Testis (tissue), 2 donors: ENCODE data around the gene TRPM4.

Source experiments
- CTCF ChIP-seq, 3 experiments: fragments of 450-650 bp in 2 of 3; fragments of 200-600 bp in 1 of 3; sonication (generic) in 1 of 3; IDR thresholded peaks; one replicate each; pipeline ENCODE4 v1.5.1; 2016 to 2019; ENCODE audit warnings: antibody characterized with exemption in 3 of 3, mild to moderate bottlenecking in 2 of 3, moderate library complexity in 1 of 3
- POLR2A ChIP-seq: fragments of 450-650 bp; IDR thresholded peaks from one replicate; pipeline ENCODE4 v1.6.1; 2017; ENCODE audit warnings: antibody characterized with exemption, mild to moderate bottlenecking, moderate library complexity

- TF ChIP-seq CTCF (IDR thresholded peaks at IDR 0.05) (no peak), POLR2A (no peak)
Measured at GRCh38 chr19:49223472-49223871, 65.9 kb downstream of the TRPM4 start.
